TTC549 (cell line): ENCODE measurements around the gene EIF5AL1.
"Not testable (repeated sequence)": the region's sequence is repeated elsewhere in the genome, so short reads cannot be mapped to it uniquely, and the experiment has no call there.

Experiments used
- FAIRE-seq: peaks from 2 replicates; lab custom pipeline; 2012; peaks lifted over from hg19 to GRCh38; lab: Jason Lieb, UNC

Gene EIF5AL1

GRCh38 chr10:79509934-79510508 is 2.3 kb upstream of the EIF5AL1 start:
- FAIRE-seq: not testable (repeated sequence)

GRCh38 chr10:79516532-79517205 is 4.3 kb downstream of the EIF5AL1 start:
- FAIRE-seq: not testable (repeated sequence)

- FAIRE-seq: not testable (repeated sequence)
Observed at GRCh38 chr10:79517567-79517966, 5.2 kb downstream of the EIF5AL1 start.

- FAIRE-seq: not testable (repeated sequence)
Observed at GRCh38 chr10:79521751-79522150, 9.4 kb downstream of the EIF5AL1 start.

- FAIRE-seq: not testable (repeated sequence)
Observed at GRCh38 chr10:79522464-79522863, 10.1 kb downstream of the EIF5AL1 start.

- FAIRE-seq: not testable (repeated sequence)
Observed at GRCh38 chr10:79523157-79523853, 11.0 kb downstream of the EIF5AL1 start.

- FAIRE-seq: not testable (repeated sequence)
Observed at GRCh38 chr10:79525049-79525710, 12.8 kb downstream of the EIF5AL1 start.

- FAIRE-seq: not testable (repeated sequence)
Observed at GRCh38 chr10:79528261-79528660, 15.9 kb downstream of the EIF5AL1 start.

GRCh38 chr10:79533142-79533902 is 21.0 kb downstream of the EIF5AL1 start:
- not testable (repeated sequence) for FAIRE-seq

- FAIRE-seq: not testable (repeated sequence)
Observed at GRCh38 chr10:79533903-79534175, 21.5 kb downstream of the EIF5AL1 start.

- FAIRE-seq: not testable (repeated sequence)
Observed at GRCh38 chr10:79538311-79538710, 26.0 kb downstream of the EIF5AL1 start.

GRCh38 chr10:79540930-79541329 is 28.6 kb downstream of the EIF5AL1 start:
- FAIRE-seq: not testable (repeated sequence)

- FAIRE-seq: no peak
Observed at GRCh38 chr10:79542626-79543025, 30.3 kb downstream of the EIF5AL1 start.

GRCh38 chr10:79544408-79544807 is 32.1 kb downstream of the EIF5AL1 start:
- FAIRE-seq: not testable (repeated sequence)

- not testable (repeated sequence) for FAIRE-seq
Observed at GRCh38 chr10:79544926-79545659, 32.8 kb downstream of the EIF5AL1 start.

- FAIRE-seq: not testable (repeated sequence)
Observed at GRCh38 chr10:79547128-79547527, 34.8 kb downstream of the EIF5AL1 start.

GRCh38 chr10:79547973-79548372 is 35.6 kb downstream of the EIF5AL1 start:
- no peak for FAIRE-seq

- no peak for FAIRE-seq
Observed at GRCh38 chr10:79552143-79552542, 39.8 kb downstream of the EIF5AL1 start.

GRCh38 chr10:79555354-79556309 is 43.3 kb downstream of the EIF5AL1 start:
- FAIRE-seq: no peak

GRCh38 chr10:79556961-79557360 is 44.6 kb downstream of the EIF5AL1 start:
- not testable (repeated sequence) for FAIRE-seq
